NCI-H2171 (cell line): Measurements from ENCODE around the gene SLC24A3.

ENCODE experiments used
- DNase-seq: peaks from one replicate; lab custom pipeline; 2025; lab: John Stamatoyannopoulos, UW

Gene SLC24A3

GRCh38 chr20:19506021-19506420, 293.6 kb downstream of the SLC24A3 start:
- no peak for DNase-seq

GRCh38 chr20:19508449-19508848, 296.0 kb downstream of the SLC24A3 start:
- no peak for DNase-seq

GRCh38 chr20:19510611-19511010, 298.2 kb downstream of the SLC24A3 start:
- no peak for DNase-seq

GRCh38 chr20:19511931-19512330, 299.5 kb downstream of the SLC24A3 start:
- DNase-seq: no peak

- DNase-seq: no peak
Observed at GRCh38 chr20:19512886-19513677, 300.6 kb downstream of the SLC24A3 start.

- DNase-seq: no peak
Observed at GRCh38 chr20:19515074-19515473, 302.6 kb downstream of the SLC24A3 start.

- DNase-seq: no peak
Observed at GRCh38 chr20:19519466-19519865, 307.0 kb downstream of the SLC24A3 start.

- no peak for DNase-seq
Observed at GRCh38 chr20:19520261-19520660, 307.8 kb downstream of the SLC24A3 start.

GRCh38 chr20:19522071-19522801, 309.8 kb downstream of the SLC24A3 start:
- no peak for DNase-seq

- no peak for DNase-seq
Observed at GRCh38 chr20:19522836-19523590, 310.6 kb downstream of the SLC24A3 start.

GRCh38 chr20:19524691-19525090, 312.2 kb downstream of the SLC24A3 start:
- DNase-seq: no peak

GRCh38 chr20:19527509-19527908, 315.1 kb downstream of the SLC24A3 start:
- no peak for DNase-seq

- no peak for DNase-seq
Observed at GRCh38 chr20:19528286-19529030, 316.0 kb downstream of the SLC24A3 start.

- no peak for DNase-seq
Observed at GRCh38 chr20:19530006-19530405, 317.6 kb downstream of the SLC24A3 start.

- no peak for DNase-seq
Observed at GRCh38 chr20:19531446-19531845, 319.0 kb downstream of the SLC24A3 start.

- DNase-seq: no peak
Observed at GRCh38 chr20:19538556-19538955, 326.1 kb downstream of the SLC24A3 start.

- no peak for DNase-seq
Observed at GRCh38 chr20:19539191-19539590, 326.7 kb downstream of the SLC24A3 start.

- no peak for DNase-seq
Observed at GRCh38 chr20:19540392-19540791, 327.9 kb downstream of the SLC24A3 start.

- no peak for DNase-seq
Observed at GRCh38 chr20:19543101-19543500, 330.7 kb downstream of the SLC24A3 start.

GRCh38 chr20:19544684-19545083, 332.2 kb downstream of the SLC24A3 start:
- DNase-seq: no peak

- no peak for DNase-seq
Observed at GRCh38 chr20:19546648-19547047, 334.2 kb downstream of the SLC24A3 start.

GRCh38 chr20:19547547-19547946, 335.1 kb downstream of the SLC24A3 start:
- no peak for DNase-seq
